BE2C (cell line): Measurements from ENCODE around the gene INPP4A.

Experiments
- DNase-seq: peaks from one replicate; pipeline ENCODE4 v3.0.0-alpha.2; 2020
- H3K27me3 ChIP-seq: fragments of 250-450 bp; sonication (Bioruptor Pico); 2 replicates; pipeline ENCODE4 v1.5.1; 2020; ENCODE audit warnings: mild to moderate bottlenecking
- H3K36me3 ChIP-seq: fragments of 250-450 bp; sonication (Bioruptor Pico); 2 replicates; pipeline ENCODE4 v1.5.1; 2020; ENCODE audit warnings: mild to moderate bottlenecking
- H3K4me1 ChIP-seq: fragments of 250-450 bp; sonication (Bioruptor Pico); 2 replicates; pipeline ENCODE4 v1.5.1; 2020
- H3K4me3 ChIP-seq: 2 replicates; pipeline ENCODE4 v1.5.1; 2011; ENCODE audit warnings: low read depth, low read length
- H3K9me3 ChIP-seq: fragments of 250-450 bp; sonication (Bioruptor Pico); 2 replicates; pipeline ENCODE4 v1.5.1; 2020
- CTCF ChIP-seq: IDR thresholded peaks from 2 replicates; pipeline ENCODE4 v1.5.1; 2012; ENCODE audit warnings: mild to moderate bottlenecking, low read depth, low read length

The INPP4A gene

GRCh38 chr2:98637401-98638147 is 192.9 kb downstream of the INPP4A start:
- TF ChIP-seq CTCF, result no peak
- no peaks in the 10 kb centered on the region for H3K36me3 ChIP-seq
- H3K4me3 ChIP-seq, result no peak overlapping the region
- H3K4me1 ChIP-seq, result no peaks in the 10 kb centered on the region
- H3K27me3 ChIP-seq, result no peaks in the 10 kb centered on the region
- DNase-seq, result no peak
- H3K9me3 ChIP-seq, result no peaks in the 10 kb centered on the region

- DNase-seq, result no peak
Measured at GRCh38 chr2:98643496-98644100, 198.9 kb downstream of the INPP4A start.

More at GRCh38 chr2:98643496-98644100, 198.9 kb downstream of the INPP4A start:
- no peak overlapping the region for H3K4me3 ChIP-seq
- H3K36me3 ChIP-seq, result no peaks in the 10 kb centered on the region
- no peak for TF ChIP-seq CTCF
- H3K4me1 ChIP-seq, result no peaks in the 10 kb centered on the region
- H3K27me3 ChIP-seq, result no peaks in the 10 kb centered on the region
- no peaks in the 10 kb centered on the region for H3K9me3 ChIP-seq
